DMS114 treated with DMSO at 0.1 percent for 48 hours (cell line): ENCODE measurements around the gene TMA7B.

Experiments
- DNase-seq: peaks from one replicate; lab custom pipeline; 2025; ENCODE audit not compliant: unreplicated experiment; lab: John Stamatoyannopoulos, UW

TMA7B gene

GRCh38 chr22:39999144-39999757 is 39.1 kb downstream of the TMA7B start:
- no peak for DNase-seq

GRCh38 chr22:40000171-40000570 is 40.0 kb downstream of the TMA7B start:
- no peak for DNase-seq

GRCh38 chr22:40001106-40001505 is 40.9 kb downstream of the TMA7B start:
- DNase-seq: no peak

DNA sequence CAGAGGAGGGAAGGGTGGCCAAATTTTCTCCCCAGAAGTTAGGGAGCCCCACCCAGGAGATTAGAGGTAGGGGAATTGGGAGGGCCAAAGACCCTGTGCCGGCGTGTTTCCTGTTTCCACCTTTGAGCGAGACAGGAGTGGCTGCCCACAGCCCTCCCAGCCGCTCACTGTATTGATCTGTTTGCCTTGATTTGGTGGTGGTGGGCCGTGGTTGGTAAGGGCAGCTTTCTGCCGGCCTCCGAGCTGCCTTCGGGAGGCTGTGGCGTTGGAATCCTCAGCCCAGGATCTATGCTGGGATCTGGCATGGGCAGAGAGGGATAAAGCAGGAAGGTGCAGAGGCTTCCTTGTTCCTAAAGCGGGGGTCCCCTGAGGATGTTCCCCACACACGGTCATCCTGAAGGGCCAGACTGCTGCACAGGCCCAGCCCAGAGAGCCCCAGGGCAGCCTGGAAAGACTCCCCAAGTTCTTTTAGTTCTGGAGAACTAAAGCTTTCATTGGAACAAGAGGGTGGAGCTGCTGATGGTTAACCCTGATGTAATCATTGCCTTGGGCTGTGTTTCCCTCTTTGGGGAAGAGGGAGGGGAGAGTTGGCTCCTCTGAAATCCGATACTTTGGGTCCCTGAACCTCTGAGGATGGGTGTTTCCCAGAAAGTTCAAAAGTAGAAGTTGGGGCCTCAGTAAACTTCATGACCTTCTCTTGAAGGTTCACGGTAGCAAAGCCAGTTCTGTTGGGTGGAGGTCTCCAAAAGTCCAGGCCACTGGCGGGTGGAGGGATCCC is 41.8 kb downstream of the TMA7B start:
- no peak for DNase-seq

DNA sequence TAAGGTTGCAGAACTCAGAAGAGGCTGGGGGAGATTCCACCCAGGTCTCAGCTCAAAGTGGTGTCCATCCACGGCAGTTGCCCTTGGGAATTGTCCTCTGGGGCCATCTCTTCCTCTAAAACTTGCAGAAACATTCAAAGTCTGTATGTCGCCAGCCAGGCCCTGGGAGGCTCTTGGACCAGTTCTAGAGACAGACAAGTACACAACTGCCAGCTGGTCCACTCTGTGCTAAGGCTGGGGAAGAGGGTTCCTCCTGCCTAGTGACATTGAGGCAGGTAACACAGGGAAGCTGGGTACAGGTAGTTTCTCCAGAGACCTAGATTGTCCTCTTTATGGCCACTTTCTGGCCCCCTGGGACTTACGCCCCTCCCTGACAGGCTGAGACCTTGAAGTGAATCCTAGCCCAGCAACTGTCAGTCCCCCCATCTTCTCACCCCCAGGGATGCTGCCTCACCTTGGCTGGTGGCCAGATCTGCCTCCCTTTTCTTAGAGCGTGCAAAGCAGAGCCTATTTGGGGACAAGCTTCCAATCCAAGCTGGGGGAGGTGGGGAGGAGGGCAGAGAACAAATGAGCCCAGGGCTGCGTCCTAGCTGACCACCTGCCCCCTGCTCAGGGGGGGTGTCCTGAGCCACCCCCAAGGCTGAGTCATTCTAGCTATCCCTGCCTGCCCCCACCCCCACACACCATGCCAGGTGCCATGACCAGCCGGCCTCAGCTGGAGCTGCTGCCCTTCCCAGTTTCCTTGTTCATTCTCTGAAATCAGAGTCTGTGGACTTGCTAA is 42.9 kb downstream of the TMA7B start:
- DNase-seq: no peak

- no peak for DNase-seq
These were observed 44.6 kb downstream of the TMA7B start for GRCh38 chr22:40004836-40005235.

- no peak for DNase-seq
These were observed 46.4 kb downstream of the TMA7B start for GRCh38 chr22:40006641-40007040.

GRCh38 chr22:40007853-40008710 is 47.9 kb downstream of the TMA7B start:
- DNase-seq: no peak

DNA sequence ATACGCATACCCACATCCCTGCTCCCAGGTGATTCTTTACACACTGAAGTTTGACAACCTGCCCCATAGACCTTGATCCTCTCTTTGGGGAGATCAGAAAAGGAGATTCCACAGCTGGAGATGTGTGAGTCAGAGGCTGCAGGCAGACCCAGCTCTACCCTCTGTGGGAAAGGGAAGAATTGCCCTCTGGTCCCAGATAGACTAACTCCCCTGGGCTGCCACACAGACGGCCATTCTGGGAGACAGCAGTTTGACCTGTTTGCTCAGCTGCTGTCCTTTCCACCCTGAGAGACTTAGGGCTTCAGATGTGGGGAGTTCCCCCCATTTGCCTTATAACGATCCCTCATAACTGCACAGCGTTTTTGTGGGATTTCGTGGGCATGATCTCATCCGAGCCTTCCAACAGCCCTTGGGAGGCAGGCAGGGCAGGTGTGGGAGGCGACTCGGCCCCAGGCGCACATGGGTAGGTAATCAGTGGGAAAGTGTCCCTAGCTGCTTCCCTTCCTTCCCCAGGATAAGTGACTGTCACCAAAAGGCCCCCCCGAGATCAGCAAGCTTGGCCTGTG is 48.6 kb downstream of the TMA7B start:
- DNase-seq: no peak

GRCh38 chr22:40009292-40009774 is 49.1 kb downstream of the TMA7B start:
- DNase-seq: no peak

DNA sequence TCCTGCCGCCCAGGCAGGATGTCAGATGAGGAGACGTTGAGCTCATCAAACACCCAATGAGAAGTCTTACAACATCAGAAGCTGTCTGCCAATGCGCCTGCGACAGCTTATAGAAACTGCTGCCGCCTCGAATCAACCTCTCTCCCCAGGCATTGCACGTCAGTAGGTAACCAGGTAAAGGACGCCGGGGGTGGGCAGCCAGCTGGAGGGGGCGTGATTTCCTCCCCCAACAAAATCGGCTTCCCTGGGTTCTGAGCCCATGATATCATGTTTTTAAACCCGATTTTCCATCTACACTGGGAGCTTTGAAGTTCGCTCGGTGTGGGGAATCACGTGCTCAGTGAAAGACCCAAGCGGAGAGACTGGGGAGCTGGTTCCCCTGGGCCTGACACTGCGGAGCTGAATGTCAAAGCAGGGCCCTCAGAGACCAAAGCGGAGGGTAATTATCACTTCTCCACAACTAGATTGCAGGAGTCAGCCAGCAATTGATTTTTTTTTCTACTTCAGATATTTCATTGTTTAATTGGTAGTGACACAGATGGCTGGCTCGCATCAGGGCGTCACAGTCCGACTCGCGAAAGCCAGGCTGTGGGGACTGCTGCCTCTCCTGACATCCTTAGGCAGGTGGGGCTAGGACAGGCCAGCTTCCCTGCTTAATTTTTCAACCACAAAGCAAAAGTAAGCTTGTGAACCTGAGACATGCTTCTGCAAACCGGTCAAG is 49.9 kb downstream of the TMA7B start:
- no peak for DNase-seq

DNA sequence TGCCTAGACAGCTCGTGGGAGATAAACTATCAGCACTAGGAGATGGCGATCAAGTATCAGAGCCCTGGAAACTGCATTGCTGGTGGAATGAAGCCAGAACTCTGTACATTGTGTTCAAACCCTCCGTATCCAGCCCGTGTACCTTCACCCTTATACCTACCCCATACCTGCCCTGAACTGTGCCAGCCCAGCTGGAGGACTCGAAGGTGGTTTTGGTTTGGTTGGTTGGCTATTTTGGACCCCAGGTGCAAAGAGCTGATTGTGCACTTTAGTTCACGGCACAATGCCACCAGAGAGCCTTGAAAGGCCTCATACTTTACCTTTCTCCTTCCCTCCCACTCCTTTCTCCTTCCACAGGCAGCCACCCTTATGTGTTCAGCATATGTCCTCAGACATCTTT is 50.5 kb downstream of the TMA7B start:
- no peak for DNase-seq
